ENCODE data around the gene CNP. TPM values are rescaled to one million over a fixed set of nuclear protein-coding genes. Genes with fewer than 3 reads are reported as not detected.
A peak's percentile ranks its signal among the peaks of the same experiment; 100 is the strongest.

The CNP gene
- total and polyA plus RNA-seq, 2 donors (not counting 1 experiment from before 2014, with no cell fraction given): 57.7 to 60.4 TPM

- no peak overlapping the region for H3K4me3 ChIP-seq (replicated peaks in 1 of 4; ENCODE audit: control extremely low read depth in 1 of 4, insufficient read depth in 1 of 4, low read depth in 3 of 4, low read length in 4 of 4)
- H3K27me3 ChIP-seq (ENCODE audit: control insufficient read depth, insufficient read depth, low read length): no peaks in the 10 kb centered on the region
- H3K9ac ChIP-seq (ENCODE audit: insufficient read depth, low read length): no peak overlapping the region
- H3K36me3 ChIP-seq (ENCODE audit: control insufficient read depth, insufficient read depth, low read length): no peaks in the 10 kb centered on the region
- no peak overlapping the region for H3K4me2 ChIP-seq (ENCODE audit: extremely low read depth, insufficient read depth, low read length)
- no peak overlapping the region for H3K27ac ChIP-seq (ENCODE audit: insufficient read depth, low read length)
- no peak for TF ChIP-seq EZH2 (IDR thresholded peaks at IDR 0.05; ENCODE audit: low read length, missing control alignments)
- no peak for TF ChIP-seq CTCF (conservative IDR thresholded peaks at IDR 0.05 in 1 of 2, IDR thresholded peaks at IDR 0.05 in 1 of 2; ENCODE audit: low read depth in 1 of 2, low read length in 2 of 2)
- no peaks in the 10 kb centered on the region for H3K4me1 ChIP-seq (ENCODE audit: control insufficient read depth, extremely low read depth, insufficient read depth, low read length)
- no peaks in the 10 kb centered on the region for H3K79me2 ChIP-seq (ENCODE audit: control insufficient read depth, insufficient read depth, low read length)
- DNase-seq (ENCODE audit: low read depth in 2 of 2): no peak
- H3K9me3 ChIP-seq (ENCODE audit: control insufficient read depth, insufficient read depth, low read depth, low read length): no peaks in the 10 kb centered on the region
- no peak overlapping the region for H2AFZ ChIP-seq (ENCODE audit: low read length)
- H4K20me1 ChIP-seq (ENCODE audit: control insufficient read depth, extremely low read depth, insufficient read depth, low read length): no peaks in the 10 kb centered on the region
Observed at GRCh38 chr17:41957869-41958439, 8.6 kb upstream of the CNP start.

GRCh38 chr17:41959030-41959335 is 7.6 kb upstream of the CNP start:
- H3K79me2 ChIP-seq (ENCODE audit: control insufficient read depth, insufficient read depth, low read length): no peaks in the 10 kb centered on the region
- peak in 1 of 2 donors; percentile 41 for DNase-seq (ENCODE audit: low read depth in 2 of 2)
- no peak overlapping the region for H2AFZ ChIP-seq (ENCODE audit: low read length)
- no peaks in the 10 kb centered on the region for H3K4me1 ChIP-seq (ENCODE audit: control insufficient read depth, extremely low read depth, insufficient read depth, low read length)
- H3K4me2 ChIP-seq (ENCODE audit: extremely low read depth, insufficient read depth, low read length): no peak overlapping the region
- no peaks in the 10 kb centered on the region for H3K36me3 ChIP-seq (ENCODE audit: control insufficient read depth, insufficient read depth, low read length)
- no peak overlapping the region for H3K4me3 ChIP-seq (replicated peaks in 1 of 4; ENCODE audit: control extremely low read depth in 1 of 4, insufficient read depth in 1 of 4, low read depth in 3 of 4, low read length in 4 of 4)
- no peaks in the 10 kb centered on the region for H3K9me3 ChIP-seq (ENCODE audit: control insufficient read depth, insufficient read depth, low read depth, low read length)
- H3K27ac ChIP-seq (ENCODE audit: insufficient read depth, low read length): no peak overlapping the region
- no peak overlapping the region for H3K9ac ChIP-seq (ENCODE audit: insufficient read depth, low read length)
- H3K27me3 ChIP-seq (ENCODE audit: control insufficient read depth, insufficient read depth, low read length): no peaks in the 10 kb centered on the region
- no peaks in the 10 kb centered on the region for H4K20me1 ChIP-seq (ENCODE audit: control insufficient read depth, extremely low read depth, insufficient read depth, low read length)
- no peak for TF ChIP-seq EZH2 (IDR thresholded peaks at IDR 0.05; ENCODE audit: low read length, missing control alignments)
- no peak for TF ChIP-seq CTCF (conservative IDR thresholded peaks at IDR 0.05 in 1 of 2, IDR thresholded peaks at IDR 0.05 in 1 of 2; ENCODE audit: low read depth in 1 of 2, low read length in 2 of 2)

GRCh38 chr17:41959336-41960095 is 7.1 kb upstream of the CNP start:
- peak; percentile 53 to 56 for DNase-seq (ENCODE audit: low read depth in 2 of 2)
- no peak overlapping the region for H2AFZ ChIP-seq (ENCODE audit: low read length)
- no peak for TF ChIP-seq EZH2 (IDR thresholded peaks at IDR 0.05; ENCODE audit: low read length, missing control alignments)
- TF ChIP-seq CTCF (conservative IDR thresholded peaks at IDR 0.05 in 1 of 2, IDR thresholded peaks at IDR 0.05 in 1 of 2; ENCODE audit: low read depth in 1 of 2, low read length in 2 of 2): peak; percentile 45 to 46
- no peak overlapping the region for H3K27ac ChIP-seq (ENCODE audit: insufficient read depth, low read length)
- H3K9ac ChIP-seq (ENCODE audit: insufficient read depth, low read length): no peak overlapping the region
- no peaks in the 10 kb centered on the region for H4K20me1 ChIP-seq (ENCODE audit: control insufficient read depth, extremely low read depth, insufficient read depth, low read length)
- H3K4me2 ChIP-seq (ENCODE audit: extremely low read depth, insufficient read depth, low read length): no peak overlapping the region
- no peaks in the 10 kb centered on the region for H3K4me1 ChIP-seq (ENCODE audit: control insufficient read depth, extremely low read depth, insufficient read depth, low read length)
- no peaks in the 10 kb centered on the region for H3K36me3 ChIP-seq (ENCODE audit: control insufficient read depth, insufficient read depth, low read length)
- no peak overlapping the region for H3K4me3 ChIP-seq (replicated peaks in 1 of 4; ENCODE audit: control extremely low read depth in 1 of 4, insufficient read depth in 1 of 4, low read depth in 3 of 4, low read length in 4 of 4)
- no peaks in the 10 kb centered on the region for H3K9me3 ChIP-seq (ENCODE audit: control insufficient read depth, insufficient read depth, low read depth, low read length)
- no peaks in the 10 kb centered on the region for H3K27me3 ChIP-seq (ENCODE audit: control insufficient read depth, insufficient read depth, low read length)
- H3K79me2 ChIP-seq (ENCODE audit: control insufficient read depth, insufficient read depth, low read length): no peaks in the 10 kb centered on the region

All from fibroblast of lung (primary cell).